GM19239 (cell line): ENCODE results near the gene DDI2.
"Not testable (repeated sequence)": the region's sequence is repeated elsewhere in the genome, so short reads cannot be mapped to it uniquely, and the experiment has no call there.

Source experiments
- DNase-seq: peaks from one replicate; pipeline ENCODE4 v3.0.0; 2011; ENCODE audit warnings: low spot score; ENCODE audit not compliant: insufficient read length
- FAIRE-seq: peaks from 2 replicates; lab custom pipeline; 2011; peaks lifted over from hg19 to GRCh38; lab: Jason Lieb, UNC

DDI2 gene

GRCh38 chr1:15696956-15697521 is 79.8 kb downstream of the DDI2 start:
- DNase-seq (peak; percentile 84), FAIRE-seq (peak; percentile 96)

GRCh38 chr1:15698201-15698600 is 80.9 kb downstream of the DDI2 start:
- DNase-seq (no peak), FAIRE-seq (no peak)

GRCh38 chr1:15699321-15699720 is 82.1 kb downstream of the DDI2 start:
- DNase-seq, FAIRE-seq: not testable (repeated sequence)

- DNase-seq, result no peak
- FAIRE-seq, result no peak
Measured at GRCh38 chr1:15700508-15700907, 83.2 kb downstream of the DDI2 start.

GRCh38 chr1:15701784-15702183 is 84.5 kb downstream of the DDI2 start:
- no peak for DNase-seq

GRCh38 chr1:15702722-15703550 is 85.7 kb downstream of the DDI2 start:
- FAIRE-seq, result no peak
- DNase-seq, result no peak

More at GRCh38 chr1:15701784-15702183, 84.5 kb downstream of the DDI2 start:
- FAIRE-seq, result no peak

- FAIRE-seq, result no peak
- DNase-seq, result no peak
Measured at GRCh38 chr1:15703562-15703961, 86.3 kb downstream of the DDI2 start.

GRCh38 chr1:15704526-15705183 is 87.4 kb downstream of the DDI2 start:
- DNase-seq (no peak), FAIRE-seq (no peak)

- FAIRE-seq (no peak), DNase-seq (no peak)
Measured at GRCh38 chr1:15705184-15705566, 87.9 kb downstream of the DDI2 start.

- DNase-seq (no peak), FAIRE-seq (no peak)
Measured at GRCh38 chr1:15706751-15707150, 89.5 kb downstream of the DDI2 start.

- DNase-seq, result no peak
- FAIRE-seq, result no peak
Measured at GRCh38 chr1:15707239-15707925, 90.1 kb downstream of the DDI2 start.

- DNase-seq (no peak), FAIRE-seq (no peak)
Measured at GRCh38 chr1:15708486-15709137, 91.4 kb downstream of the DDI2 start.

GRCh38 chr1:15709226-15709625 is 92.0 kb downstream of the DDI2 start:
- DNase-seq (no peak), FAIRE-seq (no peak)

- FAIRE-seq, result no peak
- no peak for DNase-seq
Measured at GRCh38 chr1:15712168-15712567, 94.9 kb downstream of the DDI2 start.

- no peak for FAIRE-seq
- DNase-seq, result no peak
Measured at GRCh38 chr1:15714406-15715136, 97.3 kb downstream of the DDI2 start.

GRCh38 chr1:15717418-15718125 is 100.3 kb downstream of the DDI2 start:
- FAIRE-seq (no peak), DNase-seq (no peak)

GRCh38 chr1:15718199-15718601 is 100.9 kb downstream of the DDI2 start:
- DNase-seq (no peak), FAIRE-seq (no peak)
